Epithelial cell of proximal tubule (primary cell): ENCODE results near the gene COA6. TPM values are rescaled to one million over a fixed set of nuclear protein-coding genes. Genes with fewer than 3 reads are reported as not detected.

ENCODE experiments used
- DNase-seq: peaks from one replicate; pipeline ENCODE4 v3.0.0-alpha.2; 2011; ENCODE audit warnings: low read depth
- H3K4me3 ChIP-seq: 2 replicates; pipeline ENCODE4 v1.5.1; 2011; ENCODE audit warnings: low read depth, mild to moderate bottlenecking, low read length
- total RNA-seq: library from RNA; depleted of rRNA; stranded (reverse); fragments of >200 nt; gene quantifications from 2 replicates; pipeline ENCODE4 v1.2.3, GENCODE V29; 2015
- TF ChIP-seq, protein P1 (sequence below): conservative IDR thresholded peaks from 2 replicates; pipeline ENCODE4 v1.5.1; 2012; ENCODE audit warnings: low read depth, mild to moderate bottlenecking, low read length

The COA6 gene, protein sequence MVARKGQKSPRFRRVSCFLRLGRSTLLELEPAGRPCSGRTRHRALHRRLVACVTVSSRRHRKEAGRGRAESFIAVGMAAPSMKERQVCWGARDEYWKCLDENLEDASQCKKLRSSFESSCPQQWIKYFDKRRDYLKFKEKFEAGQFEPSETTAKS
- 31.8 and 34.4 TPM in 2 replicates for total RNA-seq

DNA sequence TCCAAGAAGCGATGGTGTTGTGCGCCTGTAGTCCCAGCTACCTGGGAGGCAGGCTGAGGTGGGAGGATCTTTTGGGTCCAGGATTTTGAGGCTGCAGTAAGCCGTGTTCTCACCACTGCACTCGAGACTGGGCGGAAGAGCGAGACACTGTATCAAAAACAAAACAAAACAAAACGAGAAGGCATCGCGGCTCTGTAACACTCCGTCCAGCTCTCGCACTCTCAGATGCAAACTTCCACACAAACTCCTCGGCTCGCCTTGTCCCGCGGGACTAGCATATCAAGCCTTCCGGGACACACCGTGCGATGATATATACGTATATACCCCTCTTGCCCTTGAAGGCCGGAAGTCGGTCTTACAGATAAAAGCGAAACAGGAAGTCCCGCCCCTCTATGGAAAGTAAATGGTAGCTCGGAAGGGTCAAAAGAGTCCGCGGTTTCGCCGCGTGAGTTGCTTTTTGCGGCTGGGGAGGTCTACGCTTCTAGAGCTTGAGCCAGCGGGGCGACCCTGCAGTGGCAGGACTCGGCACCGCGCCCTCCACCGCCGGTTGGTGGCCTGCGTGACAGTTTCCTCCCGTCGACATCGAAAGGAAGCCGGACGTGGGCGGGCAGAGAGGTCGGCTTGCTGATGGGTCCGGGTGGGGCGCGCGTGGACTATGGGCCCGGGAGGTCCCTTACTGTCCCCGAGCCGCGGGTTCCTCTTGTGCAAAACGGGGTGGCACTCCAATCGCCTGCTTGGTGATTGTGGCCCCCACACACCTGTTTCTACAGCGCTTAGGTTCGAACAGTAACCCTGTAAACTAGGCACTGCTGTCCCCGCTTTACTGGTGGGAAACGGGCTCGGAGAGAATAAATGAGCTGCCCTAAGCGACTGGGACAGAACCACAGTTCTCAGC lies at the start of gene COA6:
Gene COA6, plus strand, starts transcription at position 393 of the 895 bp plus-strand sequence. Its CDS starts 11 bp downstream, at position 404.
- TF ChIP-seq, protein P1, sequence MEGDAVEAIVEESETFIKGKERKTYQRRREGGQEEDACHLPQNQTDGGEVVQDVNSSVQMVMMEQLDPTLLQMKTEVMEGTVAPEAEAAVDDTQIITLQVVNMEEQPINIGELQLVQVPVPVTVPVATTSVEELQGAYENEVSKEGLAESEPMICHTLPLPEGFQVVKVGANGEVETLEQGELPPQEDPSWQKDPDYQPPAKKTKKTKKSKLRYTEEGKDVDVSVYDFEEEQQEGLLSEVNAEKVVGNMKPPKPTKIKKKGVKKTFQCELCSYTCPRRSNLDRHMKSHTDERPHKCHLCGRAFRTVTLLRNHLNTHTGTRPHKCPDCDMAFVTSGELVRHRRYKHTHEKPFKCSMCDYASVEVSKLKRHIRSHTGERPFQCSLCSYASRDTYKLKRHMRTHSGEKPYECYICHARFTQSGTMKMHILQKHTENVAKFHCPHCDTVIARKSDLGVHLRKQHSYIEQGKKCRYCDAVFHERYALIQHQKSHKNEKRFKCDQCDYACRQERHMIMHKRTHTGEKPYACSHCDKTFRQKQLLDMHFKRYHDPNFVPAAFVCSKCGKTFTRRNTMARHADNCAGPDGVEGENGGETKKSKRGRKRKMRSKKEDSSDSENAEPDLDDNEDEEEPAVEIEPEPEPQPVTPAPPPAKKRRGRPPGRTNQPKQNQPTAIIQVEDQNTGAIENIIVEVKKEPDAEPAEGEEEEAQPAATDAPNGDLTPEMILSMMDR, result no peak
- DNase-seq, result peak; percentile 83

DNA sequence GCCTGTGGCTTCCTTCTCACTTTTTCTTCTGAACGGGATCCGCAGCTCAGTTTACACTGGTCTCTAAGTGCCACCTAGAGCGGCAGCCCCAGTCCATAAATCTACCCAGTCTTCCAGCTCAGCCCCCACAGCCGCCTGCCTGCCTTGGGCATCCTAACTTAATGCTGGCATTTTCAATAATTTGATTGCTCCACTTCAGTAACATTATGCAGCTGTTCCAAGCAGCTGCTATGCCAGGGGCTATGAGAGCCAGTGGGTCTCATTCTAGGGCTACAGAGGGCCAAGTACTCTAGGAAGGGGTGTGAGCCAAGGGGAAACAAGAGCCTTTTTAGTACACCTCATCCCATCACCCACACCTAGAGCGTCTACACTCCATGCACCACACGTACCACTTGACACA lies 48.4 kb upstream of the COA6 start:
- no peak overlapping the region for H3K4me3 ChIP-seq
- TF ChIP-seq, protein P1, result no peak
- DNase-seq, result no peak

More for the DNA sequence above, at the start of gene COA6:
- peak within 1 kb of the TSS; percentile 77 for H3K4me3 ChIP-seq

DNA sequence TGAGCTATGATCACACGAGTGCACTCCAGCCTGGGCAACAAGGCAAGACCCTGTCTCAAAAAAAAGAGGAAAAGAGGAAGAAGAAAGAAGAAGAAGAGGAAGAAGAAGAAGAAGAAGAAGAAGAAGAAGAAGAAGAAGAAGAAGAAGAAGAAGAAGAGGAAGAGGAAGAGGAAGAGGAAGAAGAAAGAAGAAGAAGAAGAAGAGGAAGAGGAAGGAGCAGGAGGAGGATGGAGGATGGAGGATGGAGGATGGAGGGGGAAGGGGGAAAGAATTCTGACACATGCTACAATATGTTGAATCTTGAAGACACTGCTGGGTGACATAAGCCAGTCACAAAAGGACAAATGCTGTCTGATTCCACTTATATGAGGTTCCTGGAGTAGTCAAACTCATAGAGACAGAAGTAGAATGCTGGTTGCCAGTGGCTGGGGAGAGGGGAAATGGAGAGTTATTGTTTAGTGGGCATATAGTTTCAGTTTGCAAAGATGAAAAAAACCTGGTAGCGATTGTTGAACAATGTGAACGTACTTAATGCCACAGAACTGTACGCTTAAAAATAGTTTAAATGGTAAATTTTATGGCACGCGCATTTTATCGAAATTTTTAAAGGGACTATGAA lies 47.3 kb upstream of the COA6 start:
- H3K4me3 ChIP-seq, result peak overlapping the region; percentile 14
- DNase-seq, result no peak
- TF ChIP-seq, protein P1, result no peak

DNA sequence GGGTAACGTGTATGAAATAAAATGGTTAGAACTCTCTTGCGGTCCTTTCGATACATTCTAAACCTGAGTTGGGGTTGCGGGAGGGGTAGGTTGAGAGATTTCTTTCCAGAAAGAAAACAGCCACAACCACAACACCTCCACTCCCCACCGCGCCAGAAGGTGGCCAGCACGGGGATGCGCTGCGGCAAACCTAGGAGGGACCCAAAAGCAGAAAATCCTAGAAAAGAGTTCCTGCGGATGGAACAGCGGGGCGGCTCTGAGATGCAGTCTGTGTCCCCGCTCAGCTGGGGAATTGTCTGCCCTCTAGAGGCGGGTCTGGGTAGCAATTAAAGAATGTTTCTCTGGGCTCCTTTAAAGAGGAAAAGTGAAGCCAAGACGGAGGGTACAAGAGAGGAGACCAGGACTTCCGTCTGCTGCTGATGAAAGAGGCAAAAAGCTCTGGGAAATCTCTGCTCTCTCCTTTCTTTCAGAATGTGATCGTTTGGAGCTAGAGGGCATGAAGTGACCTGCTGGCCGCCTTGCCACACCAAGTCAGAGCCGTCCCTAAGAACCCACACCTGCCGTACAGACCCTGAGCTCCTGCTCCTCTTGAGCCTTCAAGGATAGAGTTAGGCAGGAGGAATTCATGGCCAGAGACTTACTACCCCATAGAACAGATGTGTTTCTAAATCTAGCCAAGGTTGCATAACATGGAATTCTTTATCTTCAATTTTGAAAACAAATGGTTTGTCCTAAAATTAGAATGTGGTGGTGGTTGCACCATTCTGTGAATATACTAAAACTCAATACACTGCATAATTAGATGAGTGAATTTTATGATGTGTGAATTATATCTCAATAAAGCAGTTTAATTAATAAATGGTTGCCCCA lies 46.5 kb upstream of the COA6 start:
- no peak for DNase-seq
- TF ChIP-seq, protein P1, result peak; percentile 87
- peak overlapping the region; percentile 14 for H3K4me3 ChIP-seq

DNA sequence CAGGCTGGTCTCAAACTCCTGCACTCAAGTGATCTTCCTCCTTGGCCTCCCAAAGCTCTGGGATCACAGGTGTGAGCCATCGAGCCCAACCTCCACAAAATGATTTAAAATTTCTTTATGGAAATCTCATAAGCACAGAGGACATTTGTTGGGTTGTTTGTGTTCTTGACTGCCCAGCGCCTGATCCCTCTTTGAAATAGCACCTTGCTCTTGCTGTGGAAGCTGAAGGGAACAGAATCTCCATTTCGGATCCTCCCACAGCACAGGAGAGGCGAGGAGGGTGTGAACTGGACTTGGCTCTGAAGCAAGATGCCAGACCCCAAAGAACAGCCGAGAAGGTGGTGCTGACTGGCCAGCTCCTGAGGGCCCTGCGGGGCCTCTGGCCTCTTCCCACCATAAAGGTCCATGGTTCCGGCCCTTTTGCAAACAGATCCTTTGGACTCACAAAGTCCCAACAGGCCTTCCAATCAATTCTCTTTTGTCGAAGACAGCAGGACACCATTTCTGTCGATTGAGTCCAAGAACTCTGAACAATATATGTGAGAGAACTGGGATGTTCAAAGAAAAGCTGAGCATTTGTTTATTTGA lies 45.6 kb upstream of the COA6 start:
- TF ChIP-seq, protein P1, result no peak
- no peak for DNase-seq
- no peak overlapping the region for H3K4me3 ChIP-seq

DNA sequence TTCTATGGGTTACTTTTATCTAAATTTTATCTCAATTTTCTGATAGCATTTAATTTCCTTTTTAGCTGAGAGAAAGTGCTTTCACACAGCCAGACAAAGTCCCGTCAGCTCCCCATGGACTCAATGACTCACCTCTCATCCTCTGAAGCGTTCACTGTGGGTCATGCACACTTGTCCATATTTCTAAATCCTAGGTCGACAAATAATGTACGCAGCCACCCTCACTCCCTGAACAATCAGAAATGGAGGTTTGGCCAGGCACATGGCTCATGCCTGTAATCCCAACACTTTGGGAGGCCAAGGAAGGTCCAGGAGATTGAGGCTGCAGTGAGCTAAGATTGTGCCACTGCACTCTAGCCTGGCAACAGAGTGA lies 42.4 kb upstream of the COA6 start:
- H3K4me3 ChIP-seq, result no peak overlapping the region
- DNase-seq, result no peak
- TF ChIP-seq, protein P1, result no peak
